ENCODE measurements around the gene TXNL1. TPM values are rescaled to one million over a fixed set of nuclear protein-coding genes. Genes with fewer than 3 reads are reported as not detected.
"Not testable (repeated sequence)": the region's sequence is repeated elsewhere in the genome, so short reads cannot be mapped to it uniquely, and the experiment has no call there.

The TXNL1 gene
- total and polyA plus RNA-seq, 2 donors (not counting 1 experiment from before 2014, with no cell fraction given), result 25.4 to 103 TPM

- H3K4me1 ChIP-seq (ENCODE audit: control insufficient read depth, extremely low read depth, insufficient read depth, low read length), result no peaks in the 10 kb centered on the region
- no peaks in the 10 kb centered on the region for H3K9me3 ChIP-seq (ENCODE audit: control insufficient read depth, insufficient read depth, low read depth, low read length)
- no peak overlapping the region for H3K9ac ChIP-seq (ENCODE audit: insufficient read depth, low read length)
- no peaks in the 10 kb centered on the region for H3K27me3 ChIP-seq (ENCODE audit: control insufficient read depth, insufficient read depth, low read length)
- TF ChIP-seq, protein P1, sequence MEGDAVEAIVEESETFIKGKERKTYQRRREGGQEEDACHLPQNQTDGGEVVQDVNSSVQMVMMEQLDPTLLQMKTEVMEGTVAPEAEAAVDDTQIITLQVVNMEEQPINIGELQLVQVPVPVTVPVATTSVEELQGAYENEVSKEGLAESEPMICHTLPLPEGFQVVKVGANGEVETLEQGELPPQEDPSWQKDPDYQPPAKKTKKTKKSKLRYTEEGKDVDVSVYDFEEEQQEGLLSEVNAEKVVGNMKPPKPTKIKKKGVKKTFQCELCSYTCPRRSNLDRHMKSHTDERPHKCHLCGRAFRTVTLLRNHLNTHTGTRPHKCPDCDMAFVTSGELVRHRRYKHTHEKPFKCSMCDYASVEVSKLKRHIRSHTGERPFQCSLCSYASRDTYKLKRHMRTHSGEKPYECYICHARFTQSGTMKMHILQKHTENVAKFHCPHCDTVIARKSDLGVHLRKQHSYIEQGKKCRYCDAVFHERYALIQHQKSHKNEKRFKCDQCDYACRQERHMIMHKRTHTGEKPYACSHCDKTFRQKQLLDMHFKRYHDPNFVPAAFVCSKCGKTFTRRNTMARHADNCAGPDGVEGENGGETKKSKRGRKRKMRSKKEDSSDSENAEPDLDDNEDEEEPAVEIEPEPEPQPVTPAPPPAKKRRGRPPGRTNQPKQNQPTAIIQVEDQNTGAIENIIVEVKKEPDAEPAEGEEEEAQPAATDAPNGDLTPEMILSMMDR (conservative IDR thresholded peaks at IDR 0.05 in 1 of 2, IDR thresholded peaks at IDR 0.05 in 1 of 2; ENCODE audit: low read depth in 1 of 2, low read length in 2 of 2), result no peak
- no peak for TF ChIP-seq EZH2 (IDR thresholded peaks at IDR 0.05; ENCODE audit: low read length, missing control alignments)
- H3K79me2 ChIP-seq (ENCODE audit: control insufficient read depth, insufficient read depth, low read length), result peaks cover 12% of the 10 kb centered on the region
- H3K4me2 ChIP-seq (ENCODE audit: extremely low read depth, insufficient read depth, low read length), result no peak overlapping the region
- DNase-seq (ENCODE audit: low read depth in 2 of 2), result no peak
- no peak overlapping the region for H3K4me3 ChIP-seq (replicated peaks in 1 of 4; ENCODE audit: control extremely low read depth in 1 of 4, insufficient read depth in 1 of 4, low read depth in 3 of 4, low read length in 4 of 4)
- no peak overlapping the region for H2AFZ ChIP-seq (ENCODE audit: low read length)
- H4K20me1 ChIP-seq (ENCODE audit: control insufficient read depth, extremely low read depth, insufficient read depth, low read length), result peaks cover 1% of the 10 kb centered on the region
- H3K27ac ChIP-seq (ENCODE audit: insufficient read depth, low read length), result no peak overlapping the region
- H3K36me3 ChIP-seq (ENCODE audit: control insufficient read depth, insufficient read depth, low read length), result no peaks in the 10 kb centered on the region
Measured at GRCh38 chr18:56658261-56658660, 19.9 kb upstream of the TXNL1 start.

- not testable (repeated sequence) for H4K20me1 ChIP-seq (ENCODE audit: control insufficient read depth, extremely low read depth, insufficient read depth, low read length); H3K9me3 ChIP-seq (ENCODE audit: control insufficient read depth, insufficient read depth, low read depth, low read length); H3K36me3 ChIP-seq (ENCODE audit: control insufficient read depth, insufficient read depth, low read length); DNase-seq (ENCODE audit: low read depth in 2 of 2); H3K4me2 ChIP-seq (ENCODE audit: extremely low read depth, insufficient read depth, low read length); H3K4me1 ChIP-seq (ENCODE audit: control insufficient read depth, extremely low read depth, insufficient read depth, low read length); H3K9ac ChIP-seq (ENCODE audit: insufficient read depth, low read length); H3K27ac ChIP-seq (ENCODE audit: insufficient read depth, low read length); H2AFZ ChIP-seq (ENCODE audit: low read length); H3K27me3 ChIP-seq (ENCODE audit: control insufficient read depth, insufficient read depth, low read length); H3K4me3 ChIP-seq (replicated peaks in 1 of 4; ENCODE audit: control extremely low read depth in 1 of 4, insufficient read depth in 1 of 4, low read depth in 3 of 4, low read length in 4 of 4)
- peaks cover 23% of the 10 kb centered on the region for H3K79me2 ChIP-seq (ENCODE audit: control insufficient read depth, insufficient read depth, low read length)
Measured at GRCh38 chr18:56654280-56654679, 15.9 kb upstream of the TXNL1 start.

DNA sequence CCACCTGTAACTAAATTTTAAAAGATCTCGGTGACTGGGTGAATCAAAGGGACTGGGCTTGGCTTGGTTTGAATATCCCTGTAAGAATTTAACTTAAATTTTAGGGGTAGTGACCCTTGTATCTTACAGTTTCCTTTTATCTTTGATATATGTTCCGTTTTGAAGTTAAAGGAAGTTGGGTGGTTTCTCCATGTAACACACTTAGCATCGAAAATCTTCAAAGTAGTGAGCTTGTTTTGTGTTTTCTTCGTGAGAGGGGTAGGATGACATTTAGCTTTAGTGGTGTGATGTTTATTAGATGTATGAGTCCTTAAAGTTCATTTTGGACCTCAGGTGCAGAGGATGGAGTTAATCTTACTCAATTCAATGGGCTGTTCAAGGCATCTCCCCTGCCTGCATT lies 14.4 kb upstream of the TXNL1 start:
- Histone ChIP-seq H3K4me3 (replicated peaks in 1 of 4; ENCODE audit: control extremely low read depth in 1 of 4, insufficient read depth in 1 of 4, low read depth in 3 of 4, low read length in 4 of 4) (no peak overlapping the region), H3K27ac (ENCODE audit: insufficient read depth, low read length) (no peak overlapping the region), H3K9me3 (ENCODE audit: control insufficient read depth, insufficient read depth, low read depth, low read length) (no peaks in the 10 kb centered on the region), H3K79me2 (ENCODE audit: control insufficient read depth, insufficient read depth, low read length) (peaks cover 23% of the 10 kb centered on the region), H3K4me1 (ENCODE audit: control insufficient read depth, extremely low read depth, insufficient read depth, low read length) (peaks cover 2% of the 10 kb centered on the region), H2AFZ (ENCODE audit: low read length) (no peak overlapping the region), H3K27me3 (ENCODE audit: control insufficient read depth, insufficient read depth, low read length) (no peaks in the 10 kb centered on the region), H3K36me3 (ENCODE audit: control insufficient read depth, insufficient read depth, low read length) (no peaks in the 10 kb centered on the region), H3K9ac (ENCODE audit: insufficient read depth, low read length) (no peak overlapping the region), H4K20me1 (ENCODE audit: control insufficient read depth, extremely low read depth, insufficient read depth, low read length) (peaks cover 1% of the 10 kb centered on the region), H3K4me2 (ENCODE audit: extremely low read depth, insufficient read depth, low read length) (no peak overlapping the region)
- DNase-seq (ENCODE audit: low read depth in 2 of 2), result no peak
- no peak for TF ChIP-seq EZH2 (IDR thresholded peaks at IDR 0.05; ENCODE audit: low read length, missing control alignments)
- TF ChIP-seq, protein P1 (conservative IDR thresholded peaks at IDR 0.05 in 1 of 2, IDR thresholded peaks at IDR 0.05 in 1 of 2; ENCODE audit: low read depth in 1 of 2, low read length in 2 of 2), result no peak

Data from fibroblast of lung (primary cell).